HL-60 (cell line): ENCODE results near the gene WDFY2.

Experiments
- DNase-seq, 2 experiments: peaks; one replicate each; pipeline ENCODE4 v3.0.0-alpha.2; 2010 to 2020; ENCODE audit warnings: low read depth in 1 of 2, low spot score in 1 of 2
- H3K27ac ChIP-seq: fragments of 250-450 bp; sonication (Bioruptor Pico); replicated peaks from 2 replicates; pipeline ENCODE4 v1.5.1; 2020; ENCODE audit warnings: mild to moderate bottlenecking, moderate library complexity
- H3K27me3 ChIP-seq: fragments of 250-450 bp; sonication (Bioruptor Pico); 2 replicates; pipeline ENCODE4 v1.5.1; 2021; ENCODE audit warnings: mild to moderate bottlenecking, moderate library complexity; ENCODE audit not compliant: insufficient read depth, poor library complexity, severe bottlenecking
- H3K4me3 ChIP-seq: replicated peaks from 2 replicates; pipeline ENCODE4 v1.5.1; 2011; ENCODE audit warnings: mild to moderate bottlenecking, control low read depth, low read length; ENCODE audit not compliant: insufficient read depth
- CTCF ChIP-seq: IDR thresholded peaks from one replicate; pipeline ENCODE4 v1.5.1; 2011; ENCODE audit warnings: low read length, control low read depth, inconsistent platforms; ENCODE audit not compliant: insufficient read depth
- GABPA ChIP-seq: IDR thresholded peaks from 2 replicates; pipeline ENCODE4 v1.6.1; 2012; ENCODE audit warnings: low read depth
- POLR2AphosphoS5 ChIP-seq: IDR thresholded peaks from 2 replicates; pipeline ENCODE4 v1.6.1; 2012; ENCODE audit warnings: low read depth
- REST ChIP-seq: IDR thresholded peaks from 2 replicates; pipeline ENCODE4 v1.6.1; 2012; ENCODE audit warnings: low read depth; ENCODE audit not compliant: insufficient replicate concordance
- SPI1 ChIP-seq: IDR thresholded peaks from 2 replicates; pipeline ENCODE4 v1.6.1; 2012; ENCODE audit warnings: low read depth, mild to moderate bottlenecking, borderline replicate concordance

The WDFY2 gene

GRCh38 chr13:51679616-51680015 lies 95.4 kb downstream of the WDFY2 start:
- TF ChIP-seq GABPA (no peak), REST (no peak), POLR2AphosphoS5 (no peak), SPI1 (no peak), CTCF (no peak)
- Histone ChIP-seq H3K27me3 (no peaks in the 10 kb centered on the region), H3K4me3 (no peak overlapping the region), H3K27ac (no peak overlapping the region)
- no peak for DNase-seq

- Histone ChIP-seq H3K27me3 (no peaks in the 10 kb centered on the region), H3K27ac (no peak overlapping the region), H3K4me3 (no peak overlapping the region)
- DNase-seq = no peak
- TF ChIP-seq CTCF = no peak
- no peak for TF ChIP-seq POLR2AphosphoS5
- no peak for TF ChIP-seq REST
- no peak for TF ChIP-seq SPI1
- no peak for TF ChIP-seq GABPA
These were observed 96.9 kb downstream of the WDFY2 start for GRCh38 chr13:51681037-51681678.

GRCh38 chr13:51682686-51683085 lies 98.4 kb downstream of the WDFY2 start:
- Histone ChIP-seq H3K27ac (no peak overlapping the region), H3K27me3 (no peaks in the 10 kb centered on the region), H3K4me3 (no peak overlapping the region)
- no peak for TF ChIP-seq GABPA
- no peak for TF ChIP-seq REST
- TF ChIP-seq CTCF = no peak
- no peak for TF ChIP-seq SPI1
- TF ChIP-seq POLR2AphosphoS5 = no peak
- DNase-seq = no peak
